HEK293T (cell line): ENCODE data around the gene RALGPS2.

Experiments
- BHLHE40 ChIP-seq: fragments of 450-650 bp; IDR thresholded peaks from 2 replicates; pipeline ENCODE4 v1.6.1; 2016; ENCODE audit warnings: mild to moderate bottlenecking, moderate library complexity, borderline replicate concordance
- FOXK2 ChIP-seq: fragments of 450-650 bp; IDR thresholded peaks from 2 replicates; pipeline ENCODE4 v1.6.1; 2016; ENCODE audit warnings: mild to moderate bottlenecking
- FOXM1 ChIP-seq: fragments of 450-650 bp; IDR thresholded peaks from 2 replicates; pipeline ENCODE4 v1.6.1; 2017; ENCODE audit warnings: mild to moderate bottlenecking, borderline replicate concordance
- HDGF ChIP-seq: fragments of 450-650 bp; IDR thresholded peaks from 2 replicates; pipeline ENCODE4 v1.6.1; 2017; ENCODE audit warnings: antibody characterized with exemption, borderline replicate concordance
- L3MBTL2 ChIP-seq: fragments of 450-650 bp; conservative IDR thresholded peaks from 2 replicates; pipeline ENCODE4 v1.6.1; 2016; ENCODE audit warnings: mild to moderate bottlenecking
- LEF1 ChIP-seq: fragments of 450-650 bp; IDR thresholded peaks from 2 replicates; pipeline ENCODE4 v1.6.1; 2017; ENCODE audit warnings: mild to moderate bottlenecking, borderline replicate concordance
- PKNOX1 ChIP-seq: fragments of 450-650 bp; IDR thresholded peaks from 2 replicates; pipeline ENCODE4 v1.6.1; 2016
- SP1 ChIP-seq: fragments of 450-650 bp; IDR thresholded peaks from 2 replicates; pipeline ENCODE4 v1.6.1; 2017
- TARDBP ChIP-seq: fragments of 450-650 bp; IDR thresholded peaks from 2 replicates; pipeline ENCODE4 v1.6.1; 2016

GRCh38 chr1:178725466-178726086, 532 bp downstream of the RALGPS2 start:
- TF ChIP-seq SP1 (no peak), PKNOX1 (no peak), FOXM1 (no peak), BHLHE40 (no peak), L3MBTL2 (no peak), HDGF (no peak), LEF1 (peak; percentile 6; the same call in 1 of the 2 replicates), FOXK2 (no peak), TARDBP (no peak)
